ENCODE results near the gene AVPR1B. TPM values are rescaled to one million over a fixed set of nuclear protein-coding genes. Genes with fewer than 3 reads are reported as not detected.
"Not testable (repeated sequence)": the region's sequence is repeated elsewhere in the genome, so short reads cannot be mapped to it uniquely, and the experiment has no call there.

The AVPR1B gene
- total RNA-seq, 1 donor from 2014 or later, result not detected

DNA sequence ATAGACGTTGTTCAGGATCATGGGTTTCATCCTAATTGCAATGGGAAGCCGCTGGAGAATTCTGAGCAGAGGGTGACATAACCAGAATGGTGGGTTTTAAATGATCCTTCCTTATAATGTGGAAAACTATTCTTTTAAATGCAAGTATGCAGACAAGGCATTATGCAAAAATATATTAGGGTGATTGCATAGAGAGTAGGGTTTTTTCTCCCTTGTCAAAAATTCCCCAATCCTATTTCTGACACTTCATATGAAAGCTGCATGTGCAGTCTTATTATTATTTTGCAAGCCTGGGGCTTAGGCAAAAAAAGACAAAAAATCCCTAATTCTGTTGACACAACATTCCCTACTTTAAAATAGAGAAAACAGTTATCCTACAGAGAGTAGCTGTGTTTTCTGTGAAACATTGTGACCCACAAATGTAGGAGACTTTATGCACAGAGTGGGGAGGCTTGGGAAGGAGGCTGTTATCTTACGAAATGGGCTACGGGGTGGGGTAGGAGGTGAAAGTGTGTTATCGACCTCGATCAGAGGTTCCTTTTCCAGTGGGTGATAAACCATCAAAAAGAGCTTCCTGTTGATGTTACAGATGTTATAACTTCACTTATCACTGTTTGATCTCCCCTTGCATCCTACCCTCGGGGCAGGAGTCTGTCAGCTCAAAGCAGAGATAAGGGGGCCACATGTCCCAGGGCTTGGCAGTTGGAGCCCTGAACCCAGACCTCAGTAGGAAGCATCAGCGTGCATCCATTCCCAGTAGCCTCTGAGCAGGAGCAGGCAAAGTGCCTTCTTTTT is 37.0 kb downstream of the AVPR1B start:
- no peak for DNase-seq

GRCh38 chr1:206079135-206079534 is 38.1 kb downstream of the AVPR1B start:
- no peak for DNase-seq

- DNase-seq, result peak; percentile 26
These were observed 41.1 kb downstream of the AVPR1B start for GRCh38 chr1:206075786-206076755.

DNA sequence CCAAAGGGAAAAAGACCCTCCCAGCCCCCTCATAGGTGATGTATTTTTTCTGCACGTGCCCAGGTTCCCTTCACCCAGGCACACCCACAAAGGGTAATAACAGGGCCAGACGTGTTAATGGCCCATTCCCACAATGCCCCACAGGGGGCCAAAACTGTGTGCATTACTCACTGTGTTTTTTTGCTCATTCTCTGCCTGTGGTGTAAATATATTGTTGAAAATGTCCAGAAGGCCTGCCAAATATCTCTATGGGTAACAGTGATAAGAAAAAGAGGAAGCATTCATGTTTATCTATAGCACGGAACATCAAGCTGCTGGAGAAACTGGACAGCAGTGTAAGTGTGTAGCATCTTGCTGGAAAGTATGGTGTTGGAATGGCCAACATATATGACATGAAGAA is 42.3 kb downstream of the AVPR1B start:
- no peak for DNase-seq

- no peak for DNase-seq
These were observed 46.4 kb downstream of the AVPR1B start for GRCh38 chr1:206070627-206071304.

DNA sequence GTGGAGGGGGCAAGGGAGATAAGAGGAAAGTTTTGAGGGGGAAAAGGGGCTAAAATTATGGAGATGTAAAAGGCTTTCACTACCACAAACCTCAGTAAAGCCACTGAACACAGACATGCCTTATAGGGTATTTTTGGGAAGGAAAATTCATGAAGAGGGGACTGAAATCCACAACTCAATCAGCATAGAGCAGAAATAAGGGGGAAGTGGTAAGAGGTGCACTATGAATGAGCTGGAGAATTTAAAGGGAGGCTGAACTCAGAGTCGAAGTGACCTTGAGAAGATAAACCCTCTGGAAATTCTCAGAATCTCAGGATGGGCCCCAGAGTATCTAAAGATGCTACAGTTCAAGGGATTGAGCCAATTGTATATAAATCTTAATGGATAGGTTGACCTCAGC is 48.9 kb downstream of the AVPR1B start:
- DNase-seq, result no peak

- no peak for DNase-seq
These were observed 49.5 kb downstream of the AVPR1B start for GRCh38 chr1:206067486-206068227.

DNA sequence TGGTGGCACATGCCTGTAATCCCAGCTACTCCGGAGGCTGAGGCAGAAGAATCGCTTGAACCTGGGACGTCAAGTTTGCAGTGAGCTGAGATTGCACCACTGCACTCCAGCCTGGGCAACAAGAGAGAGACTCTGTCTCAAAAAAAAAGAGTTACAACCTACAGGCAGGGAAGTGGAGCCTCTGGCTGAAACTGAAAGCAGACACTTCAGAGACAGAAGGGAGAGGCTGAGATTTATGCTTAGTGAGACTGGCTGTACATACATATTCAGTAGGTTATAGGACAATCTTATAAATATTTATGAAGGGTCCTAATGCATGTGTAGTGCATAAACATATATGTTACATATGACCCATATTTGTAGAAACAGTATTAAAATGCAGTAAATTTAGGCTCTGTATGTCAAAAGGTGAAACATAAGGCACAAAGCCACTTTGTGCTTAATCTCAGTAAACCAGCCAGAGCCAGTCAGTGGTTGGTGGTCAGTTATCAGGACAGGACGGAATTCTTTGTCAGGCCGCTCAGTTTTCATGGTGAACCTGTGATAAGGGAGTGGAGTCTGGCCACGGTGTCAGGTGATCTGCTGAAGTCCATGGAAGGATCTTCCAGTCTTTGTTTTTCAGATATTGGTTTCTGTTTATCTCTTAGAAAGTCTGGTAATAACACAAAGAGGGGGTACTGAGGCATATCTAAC is 50.6 kb downstream of the AVPR1B start:
- DNase-seq, result no peak

GRCh38 chr1:206065547-206066145 is 51.5 kb downstream of the AVPR1B start:
- no peak for DNase-seq

GRCh38 chr1:206064501-206064900 is 52.7 kb downstream of the AVPR1B start:
- not testable (repeated sequence) for DNase-seq

DNA sequence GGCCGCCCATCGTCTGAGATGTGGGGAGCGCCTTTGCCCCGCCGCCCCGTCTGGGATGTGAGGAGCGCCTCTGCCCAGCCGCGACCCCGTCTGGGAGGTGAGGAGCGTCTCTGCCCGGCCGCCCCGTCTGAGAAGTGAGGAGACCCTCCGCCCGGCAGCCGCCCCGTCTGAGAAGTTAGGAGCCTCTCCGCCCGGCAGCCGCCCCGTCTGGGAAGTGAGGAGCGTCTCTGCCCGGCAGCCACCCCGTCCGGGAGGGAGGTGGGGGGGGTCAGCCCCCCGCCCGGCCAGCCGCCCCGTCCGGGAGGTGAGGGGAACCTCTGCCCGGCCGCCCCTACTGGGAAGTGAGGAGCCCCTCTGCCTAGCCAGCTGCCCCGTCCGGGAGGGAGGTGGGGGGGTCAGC is 53.2 kb downstream of the AVPR1B start:
- not testable (repeated sequence) for DNase-seq

DNA sequence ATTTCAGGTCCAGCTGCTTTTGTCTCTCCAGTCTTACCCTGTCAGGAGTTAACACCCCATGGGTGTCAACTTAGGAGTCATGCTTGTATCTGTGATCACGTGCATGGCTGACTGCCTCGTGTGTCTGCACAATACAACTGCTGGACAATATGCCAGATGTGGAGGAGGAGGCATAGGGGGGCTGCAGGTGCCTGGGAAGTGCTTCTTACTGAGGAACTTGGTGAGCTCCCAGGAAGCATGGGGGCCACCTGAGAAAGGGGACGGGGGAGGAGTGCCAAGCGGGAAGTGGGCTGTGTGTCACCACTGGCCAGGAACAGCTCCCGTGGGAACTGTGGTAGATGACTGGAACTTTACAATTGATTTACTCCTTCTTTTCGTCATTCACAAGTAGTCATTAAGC is 54.7 kb downstream of the AVPR1B start:
- DNase-seq, result peak; percentile 48

GRCh38 chr1:206060844-206061243 is 56.3 kb downstream of the AVPR1B start:
- DNase-seq, result no peak

Small RNA genes lying within 50 kb of the gene (small RNA-seq; reads per million reads assigned to genes)
- not detected for gene RF00271 (ENCODE audit: low replicate concordance)

Other genes with a start within 250 kb of the AVPR1B start
- 0.10 TPM for gene SLC26A9, start 173.9 kb downstream of the AVPR1B start, total RNA-seq
- 10.7 TPM for gene RAB7B, start 114.0 kb downstream of the AVPR1B start, total RNA-seq
- gene CTSE, start 93.5 kb downstream of the AVPR1B start, total RNA-seq, result 0.10 TPM
- gene RHEX, start 64.2 kb downstream of the AVPR1B start, total RNA-seq, result 3.8 TPM
- 1.1 TPM for gene FAM72A, start 85.5 kb upstream of the AVPR1B start, total RNA-seq
- gene SRGAP2, start 86.2 kb upstream of the AVPR1B start, total RNA-seq, result 75.5 TPM